C4-2B (cell line): Measurements from ENCODE around the gene IFT80.

Source experiments
- H3K27ac ChIP-seq: fragments of 450-650 bp; 2 replicates; pipeline ENCODE4 v1.5.1; 2017
- ZFX ChIP-seq: fragments of 450-650 bp; IDR thresholded peaks from 2 replicates; pipeline ENCODE4 v1.6.1; 2017
- TF ChIP-seq, protein P1 (sequence below): fragments of 450-650 bp; conservative IDR thresholded peaks from 2 replicates; pipeline ENCODE4 v1.5.1; 2017; ENCODE audit warnings: mild to moderate bottlenecking

Gene IFT80

DNA sequence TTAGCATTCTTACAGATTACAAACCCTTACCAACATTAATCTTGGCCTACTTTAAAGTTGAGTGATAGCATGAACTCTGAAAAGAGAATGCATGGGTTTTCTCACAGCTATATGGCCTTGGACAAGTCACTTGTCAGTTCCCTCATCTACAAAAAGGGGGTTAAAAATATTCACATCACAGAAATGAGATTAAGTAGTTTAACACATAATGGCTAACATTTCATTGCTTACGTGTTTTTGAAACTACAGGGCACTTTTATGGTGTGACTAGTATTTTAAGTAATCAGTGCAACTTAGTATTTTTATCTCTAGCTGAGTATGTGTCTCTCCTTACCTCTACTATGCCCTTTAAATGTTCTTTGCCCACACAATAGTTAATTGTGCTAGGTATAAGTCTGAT lies 36.7 kb upstream of the IFT80 start:
- TF ChIP-seq ZFX: no peak
- TF ChIP-seq, protein P1, sequence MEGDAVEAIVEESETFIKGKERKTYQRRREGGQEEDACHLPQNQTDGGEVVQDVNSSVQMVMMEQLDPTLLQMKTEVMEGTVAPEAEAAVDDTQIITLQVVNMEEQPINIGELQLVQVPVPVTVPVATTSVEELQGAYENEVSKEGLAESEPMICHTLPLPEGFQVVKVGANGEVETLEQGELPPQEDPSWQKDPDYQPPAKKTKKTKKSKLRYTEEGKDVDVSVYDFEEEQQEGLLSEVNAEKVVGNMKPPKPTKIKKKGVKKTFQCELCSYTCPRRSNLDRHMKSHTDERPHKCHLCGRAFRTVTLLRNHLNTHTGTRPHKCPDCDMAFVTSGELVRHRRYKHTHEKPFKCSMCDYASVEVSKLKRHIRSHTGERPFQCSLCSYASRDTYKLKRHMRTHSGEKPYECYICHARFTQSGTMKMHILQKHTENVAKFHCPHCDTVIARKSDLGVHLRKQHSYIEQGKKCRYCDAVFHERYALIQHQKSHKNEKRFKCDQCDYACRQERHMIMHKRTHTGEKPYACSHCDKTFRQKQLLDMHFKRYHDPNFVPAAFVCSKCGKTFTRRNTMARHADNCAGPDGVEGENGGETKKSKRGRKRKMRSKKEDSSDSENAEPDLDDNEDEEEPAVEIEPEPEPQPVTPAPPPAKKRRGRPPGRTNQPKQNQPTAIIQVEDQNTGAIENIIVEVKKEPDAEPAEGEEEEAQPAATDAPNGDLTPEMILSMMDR: no peak
- H3K27ac ChIP-seq: no peak overlapping the region

DNA sequence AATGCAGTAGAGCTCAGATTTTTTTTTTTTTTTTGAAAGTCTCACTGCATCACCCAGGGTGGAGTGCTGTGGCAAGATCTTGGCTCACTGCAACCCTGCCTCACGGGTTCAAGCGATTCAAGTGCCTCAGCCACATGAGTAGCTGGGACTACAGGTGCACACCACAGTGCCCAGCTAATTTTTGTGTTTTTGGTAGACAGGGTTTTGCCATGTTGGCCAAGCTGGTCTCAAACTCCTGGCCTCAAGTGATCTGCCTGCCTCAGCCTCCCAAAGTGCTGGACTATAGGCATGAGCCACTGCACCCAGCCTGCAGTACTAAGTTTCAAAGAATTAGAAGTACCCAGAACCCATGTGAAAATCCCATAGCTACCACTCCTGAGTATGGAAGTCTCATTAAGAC lies 36.1 kb upstream of the IFT80 start:
- no peak overlapping the region for H3K27ac ChIP-seq
- no peak for TF ChIP-seq ZFX
- TF ChIP-seq, protein P1: no peak

DNA sequence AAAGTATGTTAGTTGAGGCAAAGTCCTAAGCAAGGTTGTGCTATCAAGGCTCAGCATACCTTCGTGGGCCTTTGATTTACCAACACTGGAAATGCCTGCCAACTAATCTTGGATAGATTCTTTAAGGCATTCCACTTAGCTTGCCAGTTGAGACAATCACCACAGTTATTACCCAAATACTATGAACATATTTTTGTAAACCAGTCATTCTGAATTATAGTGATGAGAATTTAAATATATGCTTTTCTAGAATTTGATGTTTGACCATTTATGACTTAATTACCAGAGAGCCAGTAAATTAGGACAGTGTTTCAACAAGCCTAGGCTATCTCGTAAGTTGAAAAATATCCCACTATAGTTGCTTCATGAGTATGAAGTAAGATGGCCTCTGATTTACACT lies 35.0 kb upstream of the IFT80 start:
- no peak for TF ChIP-seq ZFX
- TF ChIP-seq, protein P1: no peak
- no peak overlapping the region for H3K27ac ChIP-seq

DNA sequence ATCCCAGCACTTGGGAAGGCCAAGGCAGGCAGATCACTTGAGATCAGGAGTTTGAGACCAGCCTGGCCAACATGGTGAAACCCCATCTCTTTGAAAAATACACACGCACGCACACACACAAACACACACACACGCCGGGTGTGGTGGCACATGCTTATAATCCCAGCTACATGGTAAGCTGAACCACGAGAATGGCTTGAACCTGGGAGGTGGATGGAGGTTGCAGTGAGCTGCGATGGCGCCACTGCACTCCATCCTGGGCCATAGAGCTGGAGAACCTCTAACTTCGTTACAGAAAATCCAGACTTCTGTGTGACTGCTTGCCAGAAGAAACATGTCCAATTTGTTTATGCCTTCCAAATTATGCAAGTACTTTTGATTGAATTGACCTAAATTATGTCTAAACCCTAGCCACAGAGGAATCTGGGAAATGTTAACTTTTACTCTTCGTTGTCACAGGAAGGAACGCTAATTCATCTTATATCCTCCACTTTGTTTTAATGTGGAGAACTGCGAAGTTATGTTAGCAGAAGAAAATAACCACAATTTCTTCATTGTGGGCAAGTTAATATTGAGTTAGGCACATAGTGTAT lies 28.9 kb upstream of the IFT80 start:
- TF ChIP-seq, protein P1: no peak
- no peak for TF ChIP-seq ZFX
- H3K27ac ChIP-seq: no peak overlapping the region

DNA sequence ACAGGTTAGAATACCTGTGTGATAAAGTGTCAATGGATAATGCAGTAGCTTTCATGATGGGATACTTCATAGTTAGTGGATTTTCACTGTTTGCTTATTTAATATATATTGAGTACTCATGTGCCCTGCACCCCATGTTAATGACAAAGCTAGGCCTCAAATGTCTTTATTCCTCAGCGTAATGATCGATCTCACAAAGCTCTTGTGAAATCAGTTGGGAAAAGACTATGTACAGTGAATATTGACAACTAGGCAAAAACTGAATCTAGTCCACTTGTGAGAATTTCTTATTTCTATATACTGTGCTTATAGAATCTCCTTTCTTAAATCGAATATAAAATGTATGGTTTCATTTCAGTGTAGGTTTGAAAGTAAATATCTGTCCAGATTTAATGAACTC lies 18.3 kb upstream of the IFT80 start:
- TF ChIP-seq, protein P1: no peak
- TF ChIP-seq ZFX: no peak
- no peak overlapping the region for H3K27ac ChIP-seq

DNA sequence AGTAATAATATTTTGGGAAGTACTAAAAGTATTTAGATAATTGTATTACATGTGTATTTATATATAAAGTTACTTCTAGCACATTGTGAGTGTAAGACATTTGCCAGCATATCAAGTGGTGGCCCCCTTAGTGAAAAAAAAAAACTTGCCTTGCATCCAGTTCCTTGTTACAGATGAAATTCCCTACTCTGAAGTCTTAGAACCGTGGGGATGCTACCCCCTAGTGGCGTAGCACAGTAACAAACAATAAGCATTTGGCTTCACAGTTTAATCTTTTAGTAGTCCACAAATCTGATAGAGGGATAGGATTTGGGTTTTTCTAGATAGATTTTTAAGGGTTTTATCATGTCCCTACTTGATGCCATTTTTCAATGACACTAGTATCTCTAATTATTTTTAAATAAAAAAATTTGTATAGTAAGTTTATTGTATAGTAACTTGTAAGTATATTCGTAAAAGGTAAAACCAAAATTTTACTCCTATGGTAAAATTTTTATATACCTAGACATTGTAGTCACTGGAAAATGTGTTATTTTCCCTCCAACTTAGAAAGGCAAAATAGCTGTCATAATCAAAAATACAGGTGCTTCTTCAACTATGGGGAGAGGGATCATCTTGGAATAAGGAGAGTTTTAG lies 14.7 kb upstream of the IFT80 start:
- TF ChIP-seq ZFX: no peak
- TF ChIP-seq, protein P1: peak; percentile 97
- no peak overlapping the region for H3K27ac ChIP-seq

DNA sequence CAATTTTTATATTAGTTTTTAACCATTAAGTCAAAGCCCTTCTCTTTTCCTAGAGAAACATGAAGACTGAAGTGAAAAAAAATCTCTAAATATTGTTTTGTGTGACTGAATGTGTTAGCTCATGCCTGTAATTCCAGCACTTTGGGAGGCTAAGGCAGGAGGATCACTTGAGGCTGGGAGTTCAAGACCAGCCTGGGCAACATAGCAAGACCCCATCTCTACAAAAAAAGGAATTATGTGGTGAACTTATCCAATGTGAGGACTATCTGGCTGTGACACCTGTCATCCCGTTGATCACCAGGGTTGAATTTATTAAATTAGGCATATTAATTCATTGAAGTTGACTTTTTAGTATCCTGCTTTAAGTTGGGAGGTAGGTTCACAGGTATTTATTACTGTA lies 13.5 kb upstream of the IFT80 start:
- no peak for TF ChIP-seq ZFX
- TF ChIP-seq, protein P1: no peak
- H3K27ac ChIP-seq: no peak overlapping the region
